Adipocyte (in vitro differentiated cells): ENCODE measurements around the gene ARFGAP3.

Experiments
- DNase-seq: peaks from one replicate; pipeline ENCODE4 v3.0.0-alpha.2; 2015; ENCODE audit warnings: low read depth
- H3K27me3 ChIP-seq: replicated peaks from 2 replicates; pipeline ENCODE4 v1.7.0; 2013; ENCODE audit warnings: mild to moderate bottlenecking, low read length, moderate library complexity; ENCODE audit not compliant: control insufficient read depth, insufficient read depth
- H3K36me3 ChIP-seq: 2 replicates; pipeline ENCODE4 v1.7.0; 2013; ENCODE audit warnings: low read length, mild to moderate bottlenecking, moderate library complexity; ENCODE audit not compliant: control insufficient read depth, insufficient read depth, severe bottlenecking
- H3K4me1 ChIP-seq: 2 replicates; pipeline ENCODE4 v1.7.0; 2013; ENCODE audit warnings: mild to moderate bottlenecking, low read length, moderate library complexity; ENCODE audit not compliant: control insufficient read depth, insufficient read depth
- H3K4me3 ChIP-seq: 2 replicates; pipeline ENCODE4 v1.7.0; 2013; ENCODE audit warnings: mild to moderate bottlenecking, low read length, moderate library complexity
- H3K9ac ChIP-seq: 2 replicates; pipeline ENCODE4 v1.7.0; 2013; ENCODE audit warnings: mild to moderate bottlenecking, low read length, moderate library complexity
- H3K9me3 ChIP-seq: 2 replicates; pipeline ENCODE4 v1.7.0; 2013; ENCODE audit warnings: mild to moderate bottlenecking, low read length, moderate library complexity; ENCODE audit not compliant: control insufficient read depth

Gene ARFGAP3

DNA sequence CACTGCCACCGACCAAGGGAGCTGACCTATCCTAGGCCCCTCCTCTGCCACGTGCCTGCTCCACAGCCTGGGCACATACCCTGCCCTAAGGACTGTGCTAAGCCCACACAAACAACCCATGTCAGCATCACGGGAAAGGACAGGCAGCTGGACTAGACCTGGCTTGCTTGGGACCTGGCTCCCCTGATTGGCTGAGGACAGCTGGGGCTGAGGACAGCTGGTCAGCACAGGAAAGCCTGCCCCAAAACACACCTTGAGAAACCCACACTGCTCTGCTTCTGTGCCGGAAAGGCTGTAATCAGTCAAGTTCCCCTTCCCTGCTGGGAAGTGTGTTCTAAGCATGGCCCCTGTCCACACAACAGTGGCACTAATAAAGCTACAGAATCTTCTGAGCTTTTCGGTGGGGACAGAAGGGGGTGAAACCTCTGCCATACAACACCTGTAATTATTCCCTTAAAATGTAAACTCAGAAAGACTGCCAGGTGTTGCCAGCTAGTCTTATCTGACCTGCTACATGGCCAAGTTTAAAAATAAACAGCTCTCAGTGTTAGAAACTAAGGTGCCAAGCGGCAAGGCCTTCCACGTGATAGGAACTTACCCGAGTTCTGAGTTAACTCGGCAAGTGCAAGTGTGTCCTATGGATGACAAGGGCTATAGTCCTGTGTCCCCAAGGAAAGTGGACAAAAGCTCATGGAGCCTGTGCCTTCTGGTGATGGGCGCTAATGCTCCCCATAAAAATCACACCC is 35.7 kb upstream of the ARFGAP3 start:
- H3K9me3 ChIP-seq, result no peaks in the 10 kb centered on the region
- no peak for DNase-seq
- no peak overlapping the region for H3K9ac ChIP-seq
- H3K27me3 ChIP-seq, result no peaks in the 10 kb centered on the region
- peaks cover 22% of the 10 kb centered on the region for H3K36me3 ChIP-seq
- no peak overlapping the region for H3K4me3 ChIP-seq
- H3K4me1 ChIP-seq, result no peaks in the 10 kb centered on the region

GRCh38 chr22:42892156-42892555 is 35.1 kb upstream of the ARFGAP3 start:
- Histone ChIP-seq H3K9ac (no peak overlapping the region), H3K36me3 (peaks cover 25% of the 10 kb centered on the region), H3K9me3 (no peaks in the 10 kb centered on the region), H3K4me3 (no peak overlapping the region), H3K27me3 (no peaks in the 10 kb centered on the region), H3K4me1 (no peaks in the 10 kb centered on the region)
- DNase-seq, result no peak

- Histone ChIP-seq H3K36me3 (peaks cover 29% of the 10 kb centered on the region), H3K4me1 (no peaks in the 10 kb centered on the region), H3K4me3 (no peak overlapping the region), H3K9me3 (no peaks in the 10 kb centered on the region), H3K27me3 (no peaks in the 10 kb centered on the region), H3K9ac (no peak overlapping the region)
- DNase-seq, result no peak
Observed at GRCh38 chr22:42891696-42892095, 34.6 kb upstream of the ARFGAP3 start.

DNA sequence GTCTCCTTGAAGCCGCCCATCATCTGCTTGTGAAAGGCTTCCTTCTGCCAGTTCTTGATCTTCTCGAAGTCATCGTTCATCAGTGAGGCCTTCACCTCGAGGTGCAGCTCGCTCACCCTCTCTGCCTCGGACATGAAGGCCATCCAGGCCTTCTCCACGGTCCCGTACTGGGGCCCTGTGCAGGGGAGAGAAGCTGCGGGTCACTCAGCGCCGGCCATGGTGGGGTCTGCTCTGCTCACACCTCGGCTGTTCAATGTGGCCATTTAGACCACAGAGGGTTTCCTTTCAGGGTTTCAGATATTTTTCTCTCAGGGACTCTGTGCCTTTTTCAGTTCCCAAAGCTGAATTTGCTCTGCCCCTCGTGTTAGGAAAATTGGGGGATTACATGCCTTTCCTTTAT is 33.9 kb upstream of the ARFGAP3 start:
- peaks cover 32% of the 10 kb centered on the region for H3K36me3 ChIP-seq
- H3K9me3 ChIP-seq, result no peaks in the 10 kb centered on the region
- H3K9ac ChIP-seq, result no peak overlapping the region
- DNase-seq, result no peak
- no peaks in the 10 kb centered on the region for H3K27me3 ChIP-seq
- no peaks in the 10 kb centered on the region for H3K4me1 ChIP-seq
- no peak overlapping the region for H3K4me3 ChIP-seq

GRCh38 chr22:42889304-42889703 is 32.2 kb upstream of the ARFGAP3 start:
- Histone ChIP-seq H3K36me3 (peaks cover 40% of the 10 kb centered on the region), H3K4me1 (no peaks in the 10 kb centered on the region), H3K9me3 (no peaks in the 10 kb centered on the region), H3K27me3 (no peaks in the 10 kb centered on the region), H3K9ac (no peak overlapping the region), H3K4me3 (no peak overlapping the region)
- DNase-seq, result no peak

DNA sequence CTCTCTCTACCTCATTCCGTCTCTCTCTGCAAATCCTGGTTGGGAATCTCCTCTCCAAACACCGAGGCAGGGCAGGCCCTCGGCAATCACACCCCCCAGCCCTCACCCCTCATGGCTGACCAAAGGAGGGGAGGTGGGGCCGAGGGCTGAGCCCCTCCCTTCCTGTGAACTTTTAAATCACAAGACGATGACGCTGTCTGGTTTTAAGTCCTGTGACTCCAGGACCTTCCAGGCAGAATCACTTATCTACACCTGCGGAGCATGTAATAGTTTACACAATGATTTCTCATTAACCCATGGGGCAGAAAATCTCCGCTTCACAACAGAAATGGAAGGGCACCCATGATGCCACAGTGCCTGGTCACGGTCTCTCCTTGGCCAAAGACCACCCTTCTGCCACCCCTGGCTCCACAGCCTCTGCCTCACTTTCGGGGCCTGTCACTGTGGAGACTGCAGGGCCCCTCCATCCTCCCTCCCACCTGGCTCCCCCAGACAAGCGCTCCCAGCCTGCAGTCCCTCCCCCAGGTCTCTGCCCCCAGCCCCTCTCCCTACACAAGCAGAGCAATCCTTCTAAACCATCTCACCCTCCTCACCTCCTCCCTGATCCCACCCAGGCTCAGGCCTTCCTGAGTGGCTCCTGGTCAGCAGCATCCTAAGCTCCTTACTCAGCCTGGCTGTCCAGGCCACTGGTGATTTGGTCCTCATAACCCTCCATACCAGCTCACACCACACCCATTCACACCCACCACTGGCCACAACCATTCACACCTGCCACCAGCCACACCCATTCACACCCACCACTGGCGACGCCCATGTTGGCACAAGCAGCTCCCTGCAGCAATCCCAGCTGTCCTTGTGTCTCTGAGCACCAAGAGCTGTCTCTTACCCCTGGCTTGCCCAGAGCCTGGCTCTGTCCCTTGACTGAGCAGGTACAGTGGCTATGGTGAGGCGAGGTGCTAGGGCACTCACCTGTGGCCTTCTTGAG is 30.7 kb upstream of the ARFGAP3 start:
- H3K36me3 ChIP-seq, result peaks cover 53% of the 10 kb centered on the region

DNA sequence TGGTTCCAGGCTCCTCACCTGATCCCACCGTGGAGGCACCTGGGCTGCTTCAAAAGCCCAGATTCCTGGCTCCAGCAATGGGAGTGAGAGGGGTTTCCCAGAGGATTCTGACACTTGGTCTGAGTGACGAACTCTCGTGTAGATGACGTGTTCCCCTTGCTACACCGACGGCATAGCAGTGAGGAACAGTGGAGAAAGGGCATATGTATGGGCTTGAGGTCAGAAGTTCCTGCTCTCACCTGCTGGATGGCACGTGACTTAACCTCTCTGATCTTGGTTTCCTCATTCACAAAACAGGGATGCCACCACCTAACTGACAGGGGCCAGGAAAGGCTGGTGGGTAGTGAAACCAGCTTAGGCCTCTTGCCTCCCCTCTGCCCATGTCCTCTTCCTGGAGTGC is 30.0 kb upstream of the ARFGAP3 start:
- H3K9me3 ChIP-seq, result no peaks in the 10 kb centered on the region
- H3K4me1 ChIP-seq, result no peaks in the 10 kb centered on the region
- H3K27me3 ChIP-seq, result no peaks in the 10 kb centered on the region
- peaks cover 58% of the 10 kb centered on the region for H3K36me3 ChIP-seq
- no peak overlapping the region for H3K4me3 ChIP-seq
- no peak for DNase-seq
- H3K9ac ChIP-seq, result no peak overlapping the region

More for the DNA sequence above, 30.7 kb upstream of the ARFGAP3 start:
- no peak for DNase-seq
- Histone ChIP-seq H3K27me3 (no peaks in the 10 kb centered on the region), H3K9me3 (no peaks in the 10 kb centered on the region), H3K4me3 (no peak overlapping the region), H3K9ac (no peak overlapping the region), H3K4me1 (no peaks in the 10 kb centered on the region)

GRCh38 chr22:42885446-42885845 is 28.4 kb upstream of the ARFGAP3 start:
- Histone ChIP-seq H3K9me3 (no peaks in the 10 kb centered on the region), H3K9ac (no peak overlapping the region), H3K4me3 (no peak overlapping the region), H3K27me3 (no peaks in the 10 kb centered on the region), H3K36me3 (peaks cover 71% of the 10 kb centered on the region), H3K4me1 (no peaks in the 10 kb centered on the region)
- DNase-seq, result no peak

DNA sequence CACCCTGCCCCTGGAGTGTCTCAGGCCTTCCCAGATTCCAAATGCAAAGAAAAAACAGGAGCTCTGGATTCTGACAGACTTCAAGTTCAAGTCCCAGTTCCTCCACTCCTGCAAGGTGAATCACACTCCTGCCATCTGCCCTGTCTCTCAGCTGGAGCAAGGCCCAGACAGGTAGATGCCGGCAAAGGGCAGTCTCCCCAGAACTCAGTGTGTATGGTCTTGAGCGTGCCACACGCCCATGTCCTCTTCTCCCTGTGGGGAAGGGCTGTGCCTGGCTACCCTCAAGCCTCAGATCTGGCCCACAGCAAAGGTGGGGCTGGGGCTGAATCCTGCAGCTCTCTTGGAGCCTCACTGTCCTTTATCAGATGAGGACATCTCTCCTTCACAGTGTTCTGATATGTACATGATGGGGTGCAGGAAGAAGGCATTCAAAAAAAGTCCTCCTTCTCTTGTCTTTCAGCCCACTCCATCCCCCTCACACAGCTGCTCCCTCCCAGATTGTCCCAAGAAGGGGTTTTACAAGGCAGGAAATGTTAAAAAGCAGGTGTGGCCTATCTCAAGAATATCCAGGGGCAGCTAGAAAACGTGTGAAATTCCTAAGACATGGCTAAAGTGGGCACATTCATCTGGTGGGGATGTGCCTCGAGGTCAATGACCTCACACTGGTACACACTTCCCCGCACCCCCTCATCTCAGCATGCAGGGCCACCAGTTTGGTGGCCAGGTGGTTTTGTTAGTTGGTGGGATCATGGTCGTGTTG is 27.7 kb upstream of the ARFGAP3 start:
- Histone ChIP-seq H3K9ac (no peak overlapping the region), H3K27me3 (no peaks in the 10 kb centered on the region), H3K9me3 (no peaks in the 10 kb centered on the region), H3K4me1 (no peaks in the 10 kb centered on the region), H3K4me3 (no peak overlapping the region), H3K36me3 (peaks cover 72% of the 10 kb centered on the region)
- no peak for DNase-seq

DNA sequence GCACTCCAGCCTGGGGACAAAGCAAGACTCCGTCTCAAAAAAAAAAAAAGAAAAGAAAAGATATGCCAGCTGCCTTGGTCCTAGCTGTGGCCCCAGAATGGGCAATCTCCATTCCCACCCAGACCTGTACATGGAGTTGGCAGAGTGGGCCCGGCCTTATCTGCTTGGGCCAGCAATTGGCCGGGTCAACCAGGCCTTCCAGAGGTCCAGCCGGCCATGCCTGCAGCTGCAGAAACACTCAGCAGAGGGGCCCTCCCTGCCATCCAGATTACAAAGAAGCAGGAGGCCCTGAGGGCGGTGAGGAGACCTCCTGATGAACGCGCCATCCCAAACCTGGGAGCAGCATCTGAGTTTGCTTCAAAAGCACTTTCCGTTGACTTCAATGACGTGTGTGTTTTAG is 26.9 kb upstream of the ARFGAP3 start:
- H3K9ac ChIP-seq, result no peak overlapping the region
- H3K4me1 ChIP-seq, result no peaks in the 10 kb centered on the region
- DNase-seq, result no peak
- H3K4me3 ChIP-seq, result no peak overlapping the region
- no peaks in the 10 kb centered on the region for H3K9me3 ChIP-seq
- no peaks in the 10 kb centered on the region for H3K27me3 ChIP-seq
- H3K36me3 ChIP-seq, result peaks cover 72% of the 10 kb centered on the region

- Histone ChIP-seq H3K9me3 (no peaks in the 10 kb centered on the region), H3K36me3 (peaks cover 72% of the 10 kb centered on the region), H3K4me3 (no peak overlapping the region), H3K9ac (no peak overlapping the region), H3K27me3 (no peaks in the 10 kb centered on the region), H3K4me1 (no peaks in the 10 kb centered on the region)
- DNase-seq, result no peak
Observed at GRCh38 chr22:42883121-42883520, 26.0 kb upstream of the ARFGAP3 start.
